GM23338 (cell line): ENCODE results near the gene HTR4. TPM values are rescaled to one million over a fixed set of nuclear protein-coding genes. Genes with fewer than 3 reads are reported as not detected.

Experiments
- ATAC-seq: fragments of 200-7000 bp; cut with Tn5 transposase; 3 replicates; pipeline ENCODE4 v1.9.1; 2020
- DNase-seq: peaks from one replicate; pipeline ENCODE4 v3.0.0-alpha.2; 2015; ENCODE audit warnings: low spot score
- H2AFZ ChIP-seq: fragments of 200-600 bp; sonication (generic); 2 replicates; pipeline ENCODE4 v1.8.0; 2016; ENCODE audit warnings: antibody characterized with exemption, mild to moderate bottlenecking, moderate library complexity
- H3F3A ChIP-seq: fragments of 200-600 bp; sonication (generic); replicated peaks from 2 replicates; pipeline ENCODE4 v1.8.0; 2017; ENCODE audit warnings: antibody characterized with exemption, mixed run types, low read depth
- H3K27ac ChIP-seq: fragments of 200-600 bp; sonication (generic); 2 replicates; pipeline ENCODE4 v1.6.1; 2016; ENCODE audit warnings: low read depth
- H3K27me3 ChIP-seq: fragments of 200-600 bp; sonication (generic); 2 replicates; pipeline ENCODE4 v1.8.0; 2016; ENCODE audit warnings: mild to moderate bottlenecking, mixed run types, moderate library complexity; ENCODE audit not compliant: insufficient read depth
- H3K36me3 ChIP-seq: fragments of 200-600 bp; sonication (generic); 2 replicates; pipeline ENCODE4 v1.8.0; 2016; ENCODE audit warnings: mild to moderate bottlenecking; ENCODE audit not compliant: insufficient read depth
- H3K4me1 ChIP-seq: fragments of 200-600 bp; sonication (generic); 2 replicates; pipeline ENCODE4 v1.8.0; 2016; ENCODE audit warnings: mild to moderate bottlenecking, moderate library complexity; ENCODE audit not compliant: insufficient read depth
- H3K4me2 ChIP-seq: fragments of 200-600 bp; sonication (generic); 2 replicates; pipeline ENCODE4 v1.7.1; 2017; ENCODE audit warnings: mixed run types
- H3K4me3 ChIP-seq: fragments of 200-600 bp; sonication (generic); 2 replicates; pipeline ENCODE4 v1.6.1; 2016; ENCODE audit warnings: mixed run types
- H3K79me2 ChIP-seq: fragments of 200-600 bp; sonication (generic); replicated peaks from 2 replicates; pipeline ENCODE4 v1.8.0; 2017; ENCODE audit warnings: mild to moderate bottlenecking; ENCODE audit not compliant: insufficient read depth
- H3K9me2 ChIP-seq: fragments of 200-600 bp; sonication (generic); 2 replicates; pipeline ENCODE4 v1.8.0; 2017; ENCODE audit not compliant: insufficient read depth
- H4K20me1 ChIP-seq: fragments of 200-600 bp; sonication (generic); replicated peaks from 2 replicates; pipeline ENCODE4 v1.8.0; 2017; ENCODE audit warnings: mild to moderate bottlenecking; ENCODE audit not compliant: insufficient read depth
- H3K27ac Mint-ChIP-seq: 2 replicates; pipeline ENCODE4 v1.8.0; 2020; ENCODE audit warnings: inconsistent platforms, mild to moderate bottlenecking, moderate library complexity, mixed read lengths
- H3K27me3 Mint-ChIP-seq: 3 replicates; pipeline ENCODE4 v1.8.0; 2022; ENCODE audit warnings: low read depth, mild to moderate bottlenecking, moderate library complexity, mixed read lengths, inconsistent platforms; ENCODE audit not compliant: insufficient read depth, poor library complexity
- H3K36me3 Mint-ChIP-seq: 3 replicates; pipeline ENCODE4 v1.8.0; 2021; ENCODE audit warnings: low read depth, mild to moderate bottlenecking, inconsistent platforms, moderate library complexity, mixed read lengths
- H3K4me1 Mint-ChIP-seq: 3 replicates; pipeline ENCODE4 v1.8.0; 2020; ENCODE audit warnings: mild to moderate bottlenecking, inconsistent platforms, mixed read lengths
- H3K4me3 Mint-ChIP-seq: 3 replicates; pipeline ENCODE4 v1.8.0; 2021; ENCODE audit warnings: moderate library complexity, mild to moderate bottlenecking, inconsistent platforms, mixed read lengths
- H3K9me3 Mint-ChIP-seq: 3 replicates; pipeline ENCODE4 v1.8.0; 2020; ENCODE audit warnings: moderate library complexity, mild to moderate bottlenecking, inconsistent platforms, mixed read lengths
- CREB1 ChIP-seq: fragments of 250-450 bp; sonication (Bioruptor Pico); IDR thresholded peaks from 2 replicates; pipeline ENCODE4 v1.5.0; 2020; ENCODE audit warnings: low read depth, mild to moderate bottlenecking, moderate library complexity
- ETS1 ChIP-seq: IDR thresholded peaks from 2 replicates; pipeline ENCODE4 v1.6.1; 2016; ENCODE audit warnings: antibody characterized with exemption
- EZH2phosphoT487 ChIP-seq: fragments of 200-600 bp; sonication (generic); IDR thresholded peaks from one replicate; pipeline ENCODE4 v1.8.1; 2018; ENCODE audit warnings: antibody characterized with exemption; ENCODE audit not compliant: unreplicated experiment
- POLR2AphosphoS5 ChIP-seq: IDR thresholded peaks from 2 replicates; pipeline ENCODE4 v1.6.1; 2016; ENCODE audit warnings: antibody characterized with exemption, low read depth
- REST ChIP-seq: IDR thresholded peaks from one replicate; pipeline ENCODE4 v1.6.1; 2018; ENCODE audit warnings: antibody characterized with exemption; ENCODE audit not compliant: unreplicated experiment
- ZNF114 ChIP-seq: fragments of 250-450 bp; sonication (Bioruptor Pico); IDR thresholded peaks from 2 replicates; pipeline ENCODE4 v1.5.0; 2020; ENCODE audit warnings: mild to moderate bottlenecking, moderate library complexity
- ZNF462 ChIP-seq: fragments of 250-450 bp; sonication (Bioruptor Pico); IDR thresholded peaks from 2 replicates; pipeline ENCODE4 v1.5.0; 2020; ENCODE audit warnings: mild to moderate bottlenecking, moderate library complexity
- polyA plus RNA-seq: library from polyadenylated mRNA; unstranded; fragments of >200 nt; fragmentation: Nextera tagmentation; extraction: Ambion mirVana; gene quantifications from 2 replicates; pipeline ENCODE4 v1.2.1, GENCODE V29; 2016
- total RNA-seq: library from RNA; depleted of rRNA; stranded (reverse); fragments of >200 nt; shearing (Covaris generic); gene quantifications from 2 replicates; pipeline ENCODE4 v1.2.3, GENCODE V29; 2014
- TF ChIP-seq, protein P1 (sequence below), 2 experiments: fragments of 200-600 bp in 1 of 2; sonication (generic) in 1 of 2; conservative IDR thresholded peaks; 2 replicates each; pipeline versions ENCODE4 v1.5.1 to v1.6.1; 2016 to 2017; ENCODE audit warnings: antibody characterized with exemption in 2 of 2, low read depth in 2 of 2, mild to moderate bottlenecking in 2 of 2, moderate library complexity in 1 of 2

Gene HTR4
- total and polyA plus RNA-seq, 2 experiments from 2014 or later = 0.10 TPM; not detected in 1

DNA sequence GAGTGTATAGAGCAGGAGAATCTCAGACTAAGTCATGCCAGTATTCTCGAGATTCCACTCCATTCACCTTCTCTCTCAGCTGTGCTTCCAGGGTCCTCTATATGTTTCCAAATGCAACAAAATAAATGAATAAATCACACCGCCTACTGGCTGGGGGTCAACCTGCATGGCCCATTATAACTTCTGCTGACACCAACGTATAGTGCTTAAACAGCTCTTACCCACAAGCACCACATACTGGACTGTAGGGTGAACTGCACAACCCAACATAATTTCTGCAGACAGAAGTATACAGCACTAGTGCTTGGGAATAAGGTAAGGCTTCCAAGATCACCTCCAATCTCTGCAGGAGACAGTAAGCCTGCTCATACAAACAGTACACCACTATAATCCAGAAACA lies 33.1 kb upstream of the HTR4 start:
- Histone ChIP-seq H3K27me3 (no peaks in the 10 kb centered on the region), H3K36me3 (no peaks in the 10 kb centered on the region), H3K9me2 (no peaks in the 10 kb centered on the region), H3K4me3 (no peak overlapping the region), H2AFZ (no peak overlapping the region), H3K79me2 (no peaks in the 10 kb centered on the region), H3K4me2 (no peak overlapping the region), H3K27ac (no peak overlapping the region), H3F3A (no peaks in the 10 kb centered on the region), H4K20me1 (no peaks in the 10 kb centered on the region), H3K4me1 (no peaks in the 10 kb centered on the region)
- H3K36me3 Mint-ChIP-seq = no peaks in the 10 kb centered on the region
- TF ChIP-seq REST (no peak), EZH2phosphoT487 (no peak), ZNF462 (CRISPR knock-in tag) (no peak), POLR2AphosphoS5 (no peak), ZNF114 (CRISPR knock-in tag) (no peak), ETS1 (no peak), CREB1 (no peak)
- TF ChIP-seq, protein P1, sequence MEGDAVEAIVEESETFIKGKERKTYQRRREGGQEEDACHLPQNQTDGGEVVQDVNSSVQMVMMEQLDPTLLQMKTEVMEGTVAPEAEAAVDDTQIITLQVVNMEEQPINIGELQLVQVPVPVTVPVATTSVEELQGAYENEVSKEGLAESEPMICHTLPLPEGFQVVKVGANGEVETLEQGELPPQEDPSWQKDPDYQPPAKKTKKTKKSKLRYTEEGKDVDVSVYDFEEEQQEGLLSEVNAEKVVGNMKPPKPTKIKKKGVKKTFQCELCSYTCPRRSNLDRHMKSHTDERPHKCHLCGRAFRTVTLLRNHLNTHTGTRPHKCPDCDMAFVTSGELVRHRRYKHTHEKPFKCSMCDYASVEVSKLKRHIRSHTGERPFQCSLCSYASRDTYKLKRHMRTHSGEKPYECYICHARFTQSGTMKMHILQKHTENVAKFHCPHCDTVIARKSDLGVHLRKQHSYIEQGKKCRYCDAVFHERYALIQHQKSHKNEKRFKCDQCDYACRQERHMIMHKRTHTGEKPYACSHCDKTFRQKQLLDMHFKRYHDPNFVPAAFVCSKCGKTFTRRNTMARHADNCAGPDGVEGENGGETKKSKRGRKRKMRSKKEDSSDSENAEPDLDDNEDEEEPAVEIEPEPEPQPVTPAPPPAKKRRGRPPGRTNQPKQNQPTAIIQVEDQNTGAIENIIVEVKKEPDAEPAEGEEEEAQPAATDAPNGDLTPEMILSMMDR (conservative IDR thresholded peaks at IDR 0.05; ENCODE audit: low read depth in 2 of 2) = peak; percentile 88 to 93
- peak; percentile 99 for ATAC-seq
- H3K4me3 Mint-ChIP-seq = no peak overlapping the region
- H3K27ac Mint-ChIP-seq = no peak overlapping the region
- DNase-seq = peak; percentile 80
- peaks cover 4% of the 10 kb centered on the region; the same call in 2 of the 3 replicates for H3K4me1 Mint-ChIP-seq
- peaks cover 5% of the 10 kb centered on the region for H3K27me3 Mint-ChIP-seq
- H3K9me3 Mint-ChIP-seq = peaks cover 5% of the 10 kb centered on the region; the same call in 2 of the 3 replicates
